ENCODE data around the gene RMRP.

Gene RMRP

DNA sequence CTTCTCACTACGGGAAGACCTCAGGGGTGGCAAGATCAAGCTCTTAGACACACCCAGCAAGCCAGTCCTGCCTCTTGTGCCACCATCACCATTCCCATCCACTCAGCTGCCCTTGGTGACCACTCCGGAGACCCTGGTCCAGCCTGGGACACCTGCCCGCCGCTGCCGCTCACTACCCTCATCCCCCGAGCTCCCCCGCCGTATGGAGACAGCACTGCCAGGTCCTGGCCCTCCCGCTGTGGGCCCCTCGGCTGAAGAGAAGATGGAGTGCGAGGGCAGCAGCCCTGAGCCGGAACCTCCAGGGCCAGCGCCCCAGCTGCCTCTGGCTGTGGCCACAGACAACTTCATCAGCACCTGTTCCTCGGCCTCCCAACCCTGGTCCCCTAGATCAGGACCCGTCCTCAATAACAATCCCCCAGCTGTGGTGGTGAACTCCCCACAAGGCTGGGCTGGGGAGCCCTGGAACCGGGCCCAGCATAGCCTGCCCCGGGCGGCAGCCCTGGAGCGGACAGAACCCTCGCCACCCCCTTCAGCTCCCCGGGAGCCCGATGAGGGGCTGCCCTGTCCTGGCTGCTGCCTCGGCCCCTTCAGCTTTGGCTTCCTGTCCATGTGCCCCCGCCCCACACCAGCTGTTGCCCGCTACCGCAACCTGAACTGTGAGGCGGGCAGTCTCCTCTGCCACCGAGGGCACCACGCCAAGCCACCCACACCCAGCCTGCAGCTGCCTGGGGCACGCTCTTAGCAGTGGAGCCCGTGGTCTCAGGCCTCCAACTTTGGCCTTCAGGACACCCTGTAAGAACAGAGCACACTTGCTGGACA, 48.6 kb downstream of the RMRP start:
- DNase-seq = no peak

DNA sequence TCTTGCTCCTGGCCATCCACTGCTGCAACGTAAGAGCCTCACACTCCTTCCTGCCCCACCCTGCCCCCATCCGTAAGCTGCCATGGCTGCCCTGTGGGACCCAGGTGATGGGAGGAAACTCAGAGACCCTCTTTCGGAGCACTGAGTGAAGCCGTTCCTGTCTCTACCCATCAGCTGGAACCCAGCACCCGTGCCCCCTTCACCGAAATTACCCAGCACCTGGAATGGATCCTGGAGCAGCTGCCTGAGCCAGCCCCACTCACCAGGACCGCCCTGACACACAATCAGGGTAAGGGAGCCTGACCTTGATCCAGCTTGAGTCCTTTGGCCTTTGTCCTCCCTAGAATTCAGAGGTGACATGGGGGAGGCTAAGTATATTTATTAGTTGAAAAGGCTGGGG, 49.6 kb downstream of the RMRP start:
- no peak for DNase-seq

Measured in NCI-H1105 treated with DMSO at 0.1 percent for 48 hours (cell line).